NOMO-1 (cell line): ENCODE data around the gene ARHGEF18.

Experiments
- DNase-seq, 2 experiments: peaks; one replicate each; lab custom pipeline; 2025; ENCODE audit not compliant: unreplicated experiment in 2 of 2; lab: John Stamatoyannopoulos, UW

Gene ARHGEF18

DNA sequence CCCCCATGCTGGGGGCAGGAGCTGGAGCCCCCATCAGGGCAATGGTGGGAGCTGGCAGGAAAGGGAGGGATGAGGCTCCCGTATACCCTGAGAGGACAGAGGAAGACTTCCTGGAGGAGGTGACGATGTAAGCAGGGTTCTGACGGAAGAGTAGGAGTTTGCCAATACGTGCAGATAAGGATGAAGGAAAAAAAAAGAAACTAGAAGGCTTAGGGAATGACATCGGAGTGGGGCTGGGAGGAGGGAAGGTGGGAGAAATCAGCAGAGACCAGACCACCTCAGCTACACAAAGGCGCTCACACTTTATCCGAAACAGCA, 32.3 kb downstream of the ARHGEF18 start:
- DNase-seq, result no peak

DNA sequence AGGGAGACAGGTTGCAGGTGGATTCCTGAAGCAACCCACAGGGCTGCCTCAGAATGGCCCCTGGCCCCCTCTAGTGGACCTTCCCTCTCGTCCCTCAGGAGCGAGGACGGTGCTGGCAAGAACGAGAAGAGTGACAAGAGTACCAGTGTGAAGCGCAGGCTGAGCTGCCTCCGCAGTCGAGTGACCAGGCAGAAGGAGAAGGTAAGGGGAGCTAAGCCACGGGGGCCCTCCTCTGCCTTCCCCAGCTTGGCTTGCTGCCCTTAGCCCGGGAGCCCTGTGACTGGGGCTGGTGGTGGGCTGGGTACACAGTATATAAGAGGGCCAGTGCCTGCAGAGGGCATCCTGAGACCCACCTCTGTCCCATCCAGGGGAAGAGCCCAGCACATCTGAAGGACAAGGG, 34.0 kb downstream of the ARHGEF18 start:
- DNase-seq, result no peak

DNA sequence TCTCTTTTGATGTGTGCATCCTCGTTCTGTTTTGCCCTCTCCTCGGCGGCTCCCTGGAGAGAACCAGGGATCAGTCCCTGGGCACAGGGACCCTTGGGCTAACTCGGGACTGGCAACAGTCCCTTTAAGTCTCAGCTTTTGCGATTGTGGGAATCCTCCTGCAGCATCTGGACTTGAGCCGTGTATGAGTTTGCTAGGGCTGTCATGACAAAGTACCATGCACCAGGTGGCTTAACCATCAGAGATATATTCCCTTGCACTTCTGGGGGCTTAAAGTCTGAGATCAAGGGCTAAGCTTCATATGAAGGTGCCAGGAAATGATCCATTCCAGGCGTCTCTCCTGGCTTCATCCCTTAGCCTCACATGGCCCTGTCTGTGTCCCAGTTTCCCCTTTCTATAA, 34.5 kb downstream of the ARHGEF18 start:
- DNase-seq, result no peak

DNA sequence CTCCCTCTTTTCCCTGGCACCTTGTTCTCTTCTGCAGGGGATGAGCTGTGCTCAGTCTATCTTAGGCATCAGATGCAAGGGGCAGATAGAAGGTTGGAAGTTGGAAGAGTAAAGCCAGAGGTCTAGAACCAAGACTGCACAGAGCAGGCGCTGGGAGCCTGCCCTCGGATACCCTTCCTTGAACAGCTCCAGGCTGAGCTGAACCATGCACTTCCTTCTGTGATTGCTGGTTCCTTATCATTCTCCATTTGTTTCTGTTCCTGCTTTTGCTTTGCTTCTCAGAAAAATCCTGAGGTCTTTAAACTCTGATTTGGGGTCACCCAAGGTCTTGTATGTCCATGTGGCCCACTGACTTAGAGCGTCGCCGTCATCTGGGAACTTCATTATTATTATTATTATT, 36.3 kb downstream of the ARHGEF18 start:
- no peak for DNase-seq

GRCh38 chr19:7386308-7386707, 37.6 kb downstream of the ARHGEF18 start:
- no peak for DNase-seq

DNA sequence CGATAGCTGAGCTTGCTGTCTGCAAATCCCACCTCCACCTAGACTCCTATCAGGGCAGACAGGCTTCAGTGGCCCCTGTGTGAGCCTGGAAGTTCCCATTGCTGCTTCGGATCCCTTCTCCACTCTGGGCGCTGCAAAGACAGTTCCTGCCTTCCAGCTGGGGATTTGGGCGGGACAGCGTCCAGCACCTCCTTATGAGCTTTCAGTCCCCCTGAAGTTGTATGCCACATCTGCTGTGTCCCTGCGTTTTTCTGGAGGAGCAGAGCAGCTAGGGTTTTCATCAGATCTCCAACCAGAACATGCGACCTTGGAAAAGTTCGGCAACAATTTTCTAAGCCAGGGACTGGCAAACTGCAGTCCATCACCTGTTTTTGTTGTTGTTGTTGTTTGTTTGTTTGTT, 38.0 kb downstream of the ARHGEF18 start:
- DNase-seq, result no peak

- DNase-seq, result no peak
Measured at GRCh38 chr19:7391218-7391670, 42.5 kb downstream of the ARHGEF18 start.

DNA sequence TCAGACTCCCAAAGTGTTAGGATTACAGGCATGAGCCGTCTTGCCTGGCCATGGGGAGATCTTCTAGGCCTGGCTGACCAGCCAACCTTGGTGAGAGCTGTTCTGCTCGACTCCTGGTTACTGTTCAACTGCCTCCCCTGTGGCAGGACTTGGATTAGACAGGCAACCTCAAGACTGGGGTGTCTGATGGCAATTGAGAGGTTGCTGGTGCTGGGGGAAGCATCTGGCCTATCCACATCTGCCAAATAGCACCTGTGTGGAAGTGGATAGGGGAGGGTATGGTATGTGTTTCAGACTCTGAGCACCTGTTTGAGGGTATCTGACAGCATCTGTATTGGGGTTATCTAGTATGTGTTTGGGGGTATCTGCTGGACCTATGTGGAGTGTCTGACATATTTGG, 44.7 kb downstream of the ARHGEF18 start:
- DNase-seq, result no peak

DNA sequence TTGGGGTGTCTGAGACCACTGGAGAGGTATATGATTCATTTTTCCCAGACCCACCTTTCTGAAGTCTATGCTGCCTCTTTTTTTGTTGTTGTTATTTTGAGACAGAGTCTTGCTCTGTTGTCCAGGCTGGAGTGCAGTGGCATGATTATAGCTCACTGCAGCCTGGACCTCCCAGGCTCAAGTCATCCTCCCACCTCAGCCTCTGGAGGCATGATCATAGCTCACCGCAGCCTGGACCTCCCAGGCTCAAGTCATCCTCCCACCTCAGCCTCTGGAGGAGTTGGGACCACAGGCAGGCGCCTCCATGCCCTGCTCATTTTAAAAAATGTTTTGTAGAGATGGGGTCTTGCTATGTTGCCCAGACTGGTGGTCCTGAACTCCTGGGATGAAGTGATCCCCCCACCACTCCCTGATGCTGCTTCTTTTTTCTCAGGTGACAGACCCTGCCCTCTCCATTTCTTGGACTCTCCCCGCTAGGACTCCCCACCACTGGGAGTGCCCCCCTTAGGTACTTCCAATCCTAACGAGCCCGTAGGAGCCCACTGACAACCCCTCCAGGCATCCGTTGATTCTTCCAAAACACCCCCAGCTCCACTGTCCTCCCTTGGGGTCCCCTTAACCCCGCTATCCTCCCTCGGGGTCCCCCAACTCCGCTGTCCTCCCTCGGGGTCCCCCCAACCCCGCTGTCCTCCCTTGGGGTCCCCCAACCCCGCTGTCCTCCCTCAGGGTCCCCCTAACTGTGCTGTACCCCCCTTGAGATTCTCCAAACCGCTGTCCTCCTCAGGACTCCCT, 45.4 kb downstream of the ARHGEF18 start:
- no peak for DNase-seq

- DNase-seq, result peak; percentile 50 to 67
Measured at GRCh38 chr19:7394731-7395359, 46.1 kb downstream of the ARHGEF18 start.

- no peak for DNase-seq
Measured at GRCh38 chr19:7395360-7396066, 46.8 kb downstream of the ARHGEF18 start.

- no peak for DNase-seq
Measured at GRCh38 chr19:7397687-7398086, 49.0 kb downstream of the ARHGEF18 start.
